NOMO-1 (cell line): ENCODE data around the gene ABL1.

Experiments used
- DNase-seq, 2 experiments: peaks; one replicate each; lab custom pipeline; 2025; ENCODE audit not compliant: unreplicated experiment in 2 of 2; lab: John Stamatoyannopoulos, UW

ABL1 gene

DNA sequence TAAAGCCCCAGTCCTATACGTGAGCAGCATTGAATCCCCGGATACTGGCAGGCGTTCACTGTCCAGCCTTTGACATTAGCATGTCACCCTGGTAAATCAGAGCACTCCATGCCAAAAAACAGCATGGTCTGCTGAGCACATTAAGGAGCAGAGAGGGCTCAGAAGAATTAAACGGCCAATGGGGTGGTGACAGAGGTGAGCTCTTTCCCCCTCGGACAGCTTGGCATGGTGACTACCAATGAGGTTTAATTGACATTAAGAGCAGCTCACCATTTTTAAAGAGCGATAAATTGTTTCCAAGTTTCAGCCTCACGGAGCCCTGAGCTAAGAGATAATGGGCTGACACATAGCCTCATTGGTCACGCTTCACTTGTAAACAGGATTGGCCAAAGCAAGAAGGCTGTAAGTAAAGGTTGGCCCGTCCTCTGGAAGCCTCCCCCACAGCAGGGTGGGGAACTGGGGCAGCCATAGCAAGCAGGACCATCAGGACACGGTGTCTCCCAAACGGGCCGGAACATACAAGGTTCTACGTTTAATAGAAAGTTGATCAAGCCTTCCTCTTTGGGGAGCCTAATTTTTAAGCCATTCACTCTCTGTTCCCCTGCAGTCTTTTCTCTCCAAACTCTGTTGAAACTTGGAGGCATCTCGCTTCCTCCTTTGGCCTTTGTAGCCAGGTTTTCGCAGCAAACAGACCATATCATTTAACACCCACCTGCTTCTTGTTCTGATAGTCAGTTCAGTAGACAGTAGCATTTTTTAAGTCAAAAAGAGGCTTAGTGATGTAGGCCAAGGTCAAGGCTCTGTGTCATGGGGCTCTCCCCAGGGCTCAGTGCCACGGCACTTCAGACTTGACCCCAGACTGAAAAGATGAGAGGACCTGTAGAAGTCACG, 35.7 kb downstream of the ABL1 start:
- no peak for DNase-seq

DNA sequence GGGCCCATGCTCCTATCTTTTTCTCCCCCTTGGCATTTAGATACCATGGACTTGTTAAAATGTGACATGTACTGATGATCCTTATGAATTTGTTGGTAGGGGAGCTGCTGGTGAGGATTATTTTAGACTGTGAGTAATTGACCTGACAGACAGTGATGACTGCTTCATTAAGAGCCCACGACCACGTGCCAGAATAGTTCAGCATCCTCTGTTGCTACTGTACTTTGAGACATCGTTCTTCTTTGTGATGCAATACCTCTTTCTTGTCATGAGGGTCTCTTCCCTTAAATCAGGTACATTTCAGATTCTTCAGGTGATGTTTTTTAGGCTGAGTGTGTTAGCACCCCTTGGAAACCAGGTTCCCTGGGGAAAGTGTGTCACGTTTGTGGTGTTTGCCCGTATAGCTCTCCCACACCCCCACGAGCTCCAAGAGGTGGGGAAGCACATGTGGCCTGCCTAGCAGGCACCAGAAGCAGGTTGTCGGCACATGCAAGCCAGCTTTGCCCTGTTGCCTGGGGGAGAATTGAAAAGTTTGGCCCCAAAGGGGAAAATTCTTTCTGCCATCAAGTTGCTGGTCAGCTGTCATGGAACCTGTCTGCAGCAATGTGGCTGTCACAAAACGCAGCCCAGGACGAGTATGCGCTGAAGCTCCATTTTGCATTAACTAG, 36.5 kb downstream of the ABL1 start:
- DNase-seq = no peak

DNA sequence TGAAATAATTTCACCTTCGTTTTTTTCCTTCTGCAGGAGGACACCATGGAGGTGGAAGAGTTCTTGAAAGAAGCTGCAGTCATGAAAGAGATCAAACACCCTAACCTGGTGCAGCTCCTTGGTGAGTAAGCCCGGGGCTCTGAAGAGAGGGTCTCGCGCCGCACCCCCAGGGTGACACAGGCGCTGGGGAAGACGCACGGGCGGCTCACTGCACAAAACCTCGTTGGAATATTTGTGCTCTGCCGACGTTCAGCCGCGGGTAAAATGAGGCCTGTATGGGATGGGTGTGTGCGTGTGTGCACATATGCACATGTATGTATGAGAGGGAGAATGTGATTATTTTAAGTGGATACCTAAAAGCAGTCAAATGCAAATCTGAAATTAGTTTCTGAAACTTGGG, 37.0 kb downstream of the ABL1 start:
- no peak for DNase-seq

DNA sequence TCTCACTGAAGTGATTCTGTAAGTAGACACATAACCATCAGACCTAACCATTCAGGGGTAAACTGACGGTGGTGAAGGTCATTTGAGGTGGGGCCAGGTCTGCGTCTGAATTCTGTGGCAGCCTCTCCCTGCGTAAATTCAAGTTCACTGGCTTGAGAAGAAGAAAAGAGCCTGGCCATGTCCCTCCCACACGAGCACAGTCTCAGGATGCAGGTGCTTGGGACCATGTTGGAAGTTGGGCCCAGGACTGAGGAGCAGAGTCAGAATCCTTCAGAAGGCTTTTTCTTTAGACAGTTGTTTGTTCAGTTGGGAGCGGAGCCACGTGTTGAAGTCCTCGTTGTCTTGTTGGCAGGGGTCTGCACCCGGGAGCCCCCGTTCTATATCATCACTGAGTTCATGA, 37.5 kb downstream of the ABL1 start:
- no peak for DNase-seq

DNA sequence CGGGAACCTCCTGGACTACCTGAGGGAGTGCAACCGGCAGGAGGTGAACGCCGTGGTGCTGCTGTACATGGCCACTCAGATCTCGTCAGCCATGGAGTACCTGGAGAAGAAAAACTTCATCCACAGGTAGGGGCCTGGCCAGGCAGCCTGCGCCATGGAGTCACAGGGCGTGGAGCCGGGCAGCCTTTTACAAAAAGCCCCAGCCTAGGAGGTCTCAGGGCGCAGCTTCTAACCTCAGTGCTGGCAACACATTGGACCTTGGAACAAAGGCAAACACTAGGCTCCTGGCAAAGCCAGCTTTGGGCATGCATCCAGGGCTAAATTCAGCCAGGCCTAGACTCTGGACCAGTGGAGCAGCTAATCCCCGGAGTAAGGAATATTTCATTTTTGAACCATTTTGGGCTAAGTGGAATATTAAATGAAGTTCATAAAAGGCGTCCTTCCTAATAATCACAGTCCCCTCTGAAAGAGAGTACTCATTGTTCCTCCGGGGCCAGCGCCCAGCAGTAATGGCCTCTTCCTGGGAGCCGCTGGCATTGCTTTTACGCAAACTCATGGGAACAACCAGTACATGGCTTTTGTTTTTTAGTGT, 38.0 kb downstream of the ABL1 start:
- DNase-seq = no peak

DNA sequence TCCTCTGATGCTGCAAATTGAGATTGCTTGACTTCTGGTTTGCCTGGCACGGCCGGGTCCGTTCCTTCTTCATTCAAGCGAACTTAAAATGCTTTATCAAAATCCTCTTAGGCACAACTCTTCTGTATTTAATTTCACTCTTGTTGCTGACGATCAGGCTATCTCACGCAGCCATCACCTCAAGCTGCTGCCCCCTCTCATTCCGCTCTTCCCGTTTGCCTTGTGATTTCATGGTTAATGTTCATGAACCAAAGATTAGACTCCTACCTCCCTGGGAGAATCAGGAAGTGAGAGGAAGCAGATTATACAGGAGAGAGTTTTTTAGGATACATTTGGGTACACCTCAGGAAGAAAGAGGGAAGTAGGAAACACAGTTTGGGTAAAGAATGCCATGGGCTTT, 38.9 kb downstream of the ABL1 start:
- DNase-seq = no peak

DNA sequence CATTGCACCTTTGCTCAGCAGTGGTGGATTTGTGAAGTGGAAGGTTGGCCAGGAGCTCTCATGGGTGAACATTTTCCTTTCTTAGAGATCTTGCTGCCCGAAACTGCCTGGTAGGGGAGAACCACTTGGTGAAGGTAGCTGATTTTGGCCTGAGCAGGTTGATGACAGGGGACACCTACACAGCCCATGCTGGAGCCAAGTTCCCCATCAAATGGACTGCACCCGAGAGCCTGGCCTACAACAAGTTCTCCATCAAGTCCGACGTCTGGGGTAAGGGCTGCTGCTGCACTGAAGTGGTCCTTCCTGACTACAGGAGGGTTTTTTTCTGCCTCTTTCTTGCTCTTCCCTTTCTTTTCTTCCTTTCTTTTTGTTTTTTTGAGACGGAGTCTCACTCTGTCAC, 39.7 kb downstream of the ABL1 start:
- no peak for DNase-seq

DNA sequence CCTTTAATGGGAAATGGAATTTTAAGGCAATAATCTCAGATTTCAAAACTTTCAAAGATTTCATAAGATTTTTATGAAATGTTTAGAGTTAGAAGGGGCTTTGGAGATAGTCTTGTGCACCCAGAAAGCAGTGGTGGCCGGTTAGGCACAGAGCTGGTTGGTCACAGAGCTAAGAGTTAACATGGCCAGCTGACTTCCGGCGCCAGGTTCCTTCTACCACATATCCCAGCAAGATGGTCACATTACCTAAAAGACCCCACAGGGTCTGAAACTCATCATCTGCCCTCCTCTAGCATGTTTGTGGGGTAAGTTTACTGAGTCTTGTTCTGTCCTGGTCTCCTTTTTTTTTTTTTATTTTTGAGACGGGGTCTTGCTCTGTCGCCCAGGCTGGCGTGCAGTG, 42.2 kb downstream of the ABL1 start:
- no peak for DNase-seq

DNA sequence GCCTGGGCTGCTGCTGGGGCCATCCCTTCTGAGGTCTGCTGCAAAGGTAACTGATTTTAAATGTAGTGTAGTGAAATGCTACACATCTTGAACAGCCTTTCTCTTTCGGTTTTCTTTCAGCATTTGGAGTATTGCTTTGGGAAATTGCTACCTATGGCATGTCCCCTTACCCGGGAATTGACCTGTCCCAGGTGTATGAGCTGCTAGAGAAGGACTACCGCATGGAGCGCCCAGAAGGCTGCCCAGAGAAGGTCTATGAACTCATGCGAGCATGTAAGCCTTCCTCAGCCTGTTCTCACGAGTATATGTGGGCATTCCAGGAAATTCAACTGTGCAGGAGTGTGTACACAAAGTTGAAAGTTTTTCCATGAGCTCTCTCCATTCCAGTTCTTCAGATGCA, 43.2 kb downstream of the ABL1 start:
- DNase-seq = no peak

DNA sequence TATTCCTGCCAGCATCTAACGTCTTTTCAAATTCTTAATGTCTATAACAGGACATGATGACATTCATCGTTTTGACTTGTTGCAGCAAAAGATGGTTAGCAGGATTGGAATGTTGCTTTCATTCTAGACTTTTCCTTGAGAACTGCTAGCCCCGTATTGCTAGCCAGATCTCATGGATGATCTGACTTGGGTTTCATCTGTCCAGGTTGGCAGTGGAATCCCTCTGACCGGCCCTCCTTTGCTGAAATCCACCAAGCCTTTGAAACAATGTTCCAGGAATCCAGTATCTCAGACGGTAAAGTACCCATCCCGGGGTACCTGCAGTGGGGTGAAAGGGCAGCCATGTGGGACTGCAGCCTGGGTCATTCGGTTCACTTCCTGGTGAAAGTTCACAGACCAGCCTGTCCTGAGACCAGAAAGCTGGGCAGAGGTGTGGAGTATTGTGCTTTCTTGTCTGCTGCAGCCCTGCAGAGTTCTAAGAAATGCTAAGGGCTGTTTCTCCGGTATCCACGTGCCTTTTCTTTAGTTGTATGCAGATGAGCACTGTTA, 44.9 kb downstream of the ABL1 start:
- DNase-seq = no peak

DNA sequence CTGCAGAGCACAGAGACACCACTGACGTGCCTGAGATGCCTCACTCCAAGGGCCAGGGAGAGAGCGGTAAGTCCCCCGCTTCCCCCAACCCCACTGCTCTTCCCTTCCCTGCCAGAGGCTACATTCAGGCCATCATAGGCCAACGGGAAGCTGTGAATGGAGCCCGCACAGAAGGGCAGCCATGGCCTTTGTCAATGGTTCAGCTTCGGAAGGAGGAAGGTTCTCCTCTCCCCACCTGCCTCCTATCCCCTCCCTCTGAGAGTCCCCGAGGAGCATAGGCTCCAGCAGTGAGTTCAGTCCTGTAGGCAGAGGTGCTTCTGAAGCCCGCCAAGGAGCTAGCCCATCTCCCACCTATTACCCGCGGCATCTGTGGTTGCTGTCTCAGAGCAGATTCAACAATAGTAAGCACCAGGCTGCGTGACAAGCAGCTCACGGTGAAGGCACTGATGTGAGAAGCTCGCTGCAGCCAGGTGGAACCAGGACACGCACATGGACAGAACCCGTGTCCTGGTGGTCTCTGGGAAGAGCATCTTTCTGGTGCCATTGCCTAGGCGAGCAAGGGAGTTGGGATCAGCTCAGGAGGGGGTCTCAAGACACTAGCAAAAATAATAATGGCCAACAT, 45.7 kb downstream of the ABL1 start:
- DNase-seq = no peak

DNA sequence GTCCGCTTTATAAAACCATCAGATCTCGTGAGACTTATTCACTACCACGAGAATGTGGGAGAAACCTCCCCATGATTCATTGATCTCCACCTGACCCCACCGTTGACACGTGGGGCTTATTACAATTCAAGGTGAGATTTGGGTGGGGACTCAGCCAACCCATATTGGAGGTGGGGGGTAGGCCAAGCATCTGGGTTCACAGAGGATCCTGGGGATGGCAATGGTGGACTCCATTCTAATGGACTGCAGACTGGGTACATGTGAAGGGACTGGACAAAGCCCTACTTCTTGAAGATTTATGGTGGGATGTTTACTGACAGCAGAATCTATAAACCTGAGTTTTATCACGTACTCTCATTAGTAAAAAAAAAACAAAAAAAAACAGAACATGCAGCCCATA, 46.5 kb downstream of the ABL1 start:
- no peak for DNase-seq

DNA sequence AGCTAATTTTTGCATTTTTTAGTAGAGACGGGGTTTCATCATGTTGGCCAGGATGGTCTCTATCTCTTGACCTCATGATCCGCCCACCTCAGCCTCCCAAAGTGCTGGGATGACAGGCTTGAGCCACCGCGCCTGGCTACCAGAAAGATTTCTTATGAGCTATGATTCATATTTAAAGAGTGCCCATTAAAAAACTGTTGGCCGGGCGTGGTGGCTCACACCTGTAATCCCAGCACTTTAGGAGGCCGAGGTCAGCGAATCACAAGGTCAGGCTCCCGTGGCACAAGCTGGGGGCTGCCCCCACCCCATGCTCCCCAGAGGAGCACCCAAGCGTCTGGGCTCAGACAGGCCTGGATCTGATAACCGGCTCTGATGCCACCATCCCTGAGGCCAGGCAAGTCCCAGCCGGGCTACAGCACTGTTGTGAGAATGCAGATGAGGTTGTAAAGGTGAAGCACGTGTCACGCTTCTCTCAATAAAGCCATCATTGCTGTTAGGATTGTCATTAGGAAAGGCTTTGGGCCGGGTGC, 47.7 kb downstream of the ABL1 start:
- DNase-seq = no peak

DNA sequence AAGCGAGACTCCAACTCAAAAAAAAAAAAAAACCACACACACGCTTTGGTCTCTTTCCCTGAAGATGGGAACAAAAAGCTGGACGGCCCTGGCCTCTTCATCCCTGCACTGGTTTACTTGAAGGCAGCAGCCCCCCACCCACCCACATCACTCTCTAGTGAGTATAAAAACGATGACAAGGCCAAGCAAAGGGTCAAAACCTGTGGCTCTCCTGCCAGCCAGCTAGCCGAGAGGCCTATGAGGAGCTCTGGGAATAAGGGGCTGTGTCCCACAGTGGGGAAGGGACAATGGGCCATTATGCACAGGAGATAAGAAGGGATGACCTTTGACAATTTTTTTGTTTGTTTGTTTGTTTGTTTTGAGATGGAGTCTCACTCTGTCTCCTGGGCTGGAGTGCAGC, 48.4 kb downstream of the ABL1 start:
- DNase-seq = no peak

DNA sequence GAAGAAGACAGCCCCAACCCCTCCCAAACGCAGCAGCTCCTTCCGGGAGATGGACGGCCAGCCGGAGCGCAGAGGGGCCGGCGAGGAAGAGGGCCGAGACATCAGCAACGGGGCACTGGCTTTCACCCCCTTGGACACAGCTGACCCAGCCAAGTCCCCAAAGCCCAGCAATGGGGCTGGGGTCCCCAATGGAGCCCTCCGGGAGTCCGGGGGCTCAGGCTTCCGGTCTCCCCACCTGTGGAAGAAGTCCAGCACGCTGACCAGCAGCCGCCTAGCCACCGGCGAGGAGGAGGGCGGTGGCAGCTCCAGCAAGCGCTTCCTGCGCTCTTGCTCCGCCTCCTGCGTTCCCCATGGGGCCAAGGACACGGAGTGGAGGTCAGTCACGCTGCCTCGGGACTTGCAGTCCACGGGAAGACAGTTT, 49.1 kb downstream of the ABL1 start:
- no peak for DNase-seq

DNA sequence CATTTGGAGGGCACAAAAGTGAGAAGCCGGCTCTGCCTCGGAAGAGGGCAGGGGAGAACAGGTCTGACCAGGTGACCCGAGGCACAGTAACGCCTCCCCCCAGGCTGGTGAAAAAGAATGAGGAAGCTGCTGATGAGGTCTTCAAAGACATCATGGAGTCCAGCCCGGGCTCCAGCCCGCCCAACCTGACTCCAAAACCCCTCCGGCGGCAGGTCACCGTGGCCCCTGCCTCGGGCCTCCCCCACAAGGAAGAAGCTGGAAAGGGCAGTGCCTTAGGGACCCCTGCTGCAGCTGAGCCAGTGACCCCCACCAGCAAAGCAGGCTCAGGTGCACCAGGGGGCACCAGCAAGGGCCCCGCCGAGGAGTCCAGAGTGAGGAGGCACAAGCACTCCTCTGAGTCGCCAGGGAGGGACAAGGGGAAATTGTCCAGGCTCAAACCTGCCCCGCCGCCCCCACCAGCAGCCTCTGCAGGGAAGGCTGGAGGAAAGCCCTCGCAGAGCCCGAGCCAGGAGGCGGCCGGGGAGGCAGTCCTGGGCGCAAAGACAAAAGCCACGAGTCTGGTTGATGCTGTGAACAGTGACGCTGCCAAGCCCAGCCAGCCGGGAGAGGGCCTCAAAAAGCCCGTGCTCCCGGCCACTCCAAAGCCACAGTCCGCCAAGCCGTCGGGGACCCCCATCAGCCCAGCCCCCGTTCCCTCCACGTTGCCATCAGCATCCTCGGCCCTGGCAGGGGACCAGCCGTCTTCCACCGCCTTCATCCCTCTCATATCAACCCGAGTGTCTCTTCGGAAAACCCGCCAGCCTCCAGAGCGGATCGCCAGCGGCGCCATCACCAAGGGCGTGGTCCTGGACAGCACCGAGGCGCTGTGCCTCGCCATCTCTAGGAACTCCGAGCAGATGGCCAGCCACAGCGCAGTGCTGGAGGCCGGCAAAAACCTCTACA, 49.8 kb downstream of the ABL1 start:
- DNase-seq = no peak

DNA sequence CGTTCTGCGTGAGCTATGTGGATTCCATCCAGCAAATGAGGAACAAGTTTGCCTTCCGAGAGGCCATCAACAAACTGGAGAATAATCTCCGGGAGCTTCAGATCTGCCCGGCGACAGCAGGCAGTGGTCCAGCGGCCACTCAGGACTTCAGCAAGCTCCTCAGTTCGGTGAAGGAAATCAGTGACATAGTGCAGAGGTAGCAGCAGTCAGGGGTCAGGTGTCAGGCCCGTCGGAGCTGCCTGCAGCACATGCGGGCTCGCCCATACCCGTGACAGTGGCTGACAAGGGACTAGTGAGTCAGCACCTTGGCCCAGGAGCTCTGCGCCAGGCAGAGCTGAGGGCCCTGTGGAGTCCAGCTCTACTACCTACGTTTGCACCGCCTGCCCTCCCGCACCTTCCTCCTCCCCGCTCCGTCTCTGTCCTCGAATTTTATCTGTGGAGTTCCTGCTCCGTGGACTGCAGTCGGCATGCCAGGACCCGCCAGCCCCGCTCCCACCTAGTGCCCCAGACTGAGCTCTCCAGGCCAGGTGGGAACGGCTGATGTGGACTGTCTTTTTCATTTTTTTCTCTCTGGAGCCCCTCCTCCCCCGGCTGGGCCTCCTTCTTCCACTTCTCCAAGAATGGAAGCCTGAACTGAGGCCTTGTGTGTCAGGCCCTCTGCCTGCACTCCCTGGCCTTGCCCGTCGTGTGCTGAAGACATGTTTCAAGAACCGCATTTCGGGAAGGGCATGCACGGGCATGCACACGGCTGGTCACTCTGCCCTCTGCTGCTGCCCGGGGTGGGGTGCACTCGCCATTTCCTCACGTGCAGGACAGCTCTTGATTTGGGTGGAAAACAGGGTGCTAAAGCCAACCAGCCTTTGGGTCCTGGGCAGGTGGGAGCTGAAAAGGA, 50.7 kb downstream of the ABL1 start:
- DNase-seq = no peak

DNA sequence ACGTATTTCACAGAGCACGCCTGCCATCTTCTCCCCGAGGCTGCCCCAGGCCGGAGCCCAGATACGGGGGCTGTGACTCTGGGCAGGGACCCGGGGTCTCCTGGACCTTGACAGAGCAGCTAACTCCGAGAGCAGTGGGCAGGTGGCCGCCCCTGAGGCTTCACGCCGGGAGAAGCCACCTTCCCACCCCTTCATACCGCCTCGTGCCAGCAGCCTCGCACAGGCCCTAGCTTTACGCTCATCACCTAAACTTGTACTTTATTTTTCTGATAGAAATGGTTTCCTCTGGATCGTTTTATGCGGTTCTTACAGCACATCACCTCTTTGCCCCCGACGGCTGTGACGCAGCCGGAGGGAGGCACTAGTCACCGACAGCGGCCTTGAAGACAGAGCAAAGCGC, 51.9 kb downstream of the ABL1 start:
- no peak for DNase-seq
